Heart left ventricle (tissue), 13 donors: Measurements from ENCODE around the gene KHDC4.

Experiments used
- CTCF ChIP-seq, 12 donors: fragments of 200-600 bp; sonication (generic) in 4 of 12; IDR thresholded peaks; one replicate each; pipeline versions ENCODE4 v1.5.0 to v1.8.0; 2018 to 2022; ENCODE audit warnings: antibody characterized with exemption in 12 of 12, mild to moderate bottlenecking in 5 of 12
- POLR2A ChIP-seq, 2 donors: fragments of 450-650 bp; IDR thresholded peaks; one replicate each; pipeline ENCODE4 v1.6.1; 2017; ENCODE audit warnings: antibody characterized with exemption in 2 of 2, mild to moderate bottlenecking in 2 of 2, moderate library complexity in 2 of 2
- donor health status: ischemic (EF 13 %, LVEDD 7.1; RV severe dilation, severe dysfunction).
- donor health status: DM: no; HTN: yes; CAD: no.
- donor health status: DM: no; HTN: no; CAD: no.
- donor health status: ischemic (EF 25% LVEDD 6.9; RV normal size, moderate dysfunction).
- donor health status: ischemic (EF 25% LVEDD 5.7; RV mildly dilated, moderate dysfunction).
- donor health status: ischemic (EF 35%, LVEDD 5.7; RV mildly dilated, moderate dysfunction).
- donor health status: nonischemic (EF 11% LVEDD 7.7; RV severe dilation, severe dysfunction).
- donor health status: DM: yes; HTN: yes; CAD: no.
- donor health status: PGD.
- donor health status: ischemic (EF 29% LVEDD 5.4; RV normal size, mild dysfunction).
- donor health status: nonischemic (EF 23%, LVEDD 6.1; RV moderate dilation, normal function).

DNA sequence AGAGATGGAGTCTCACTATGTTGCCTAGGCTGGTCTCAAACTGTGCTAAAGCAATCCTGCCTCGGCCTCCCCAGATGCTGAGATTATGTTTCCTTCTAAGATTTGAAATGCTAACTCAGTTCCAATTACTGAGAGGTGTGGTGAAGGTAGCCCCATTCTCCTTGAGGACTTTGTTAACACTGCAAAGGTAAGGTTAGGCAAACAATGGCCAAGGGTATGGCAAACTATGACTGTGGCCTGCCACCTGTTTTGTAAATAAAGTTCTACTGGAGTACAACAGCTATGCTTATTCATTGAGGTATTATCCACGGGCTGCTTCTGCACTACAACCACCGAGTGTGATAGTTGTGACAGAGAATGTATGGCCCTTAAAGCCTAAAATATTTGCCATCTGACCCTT is 13.5 kb downstream of the KHDC4 start:
- TF ChIP-seq POLR2A (IDR thresholded peaks at IDR 0.05), result no peak
- TF ChIP-seq CTCF (IDR thresholded peaks at IDR 0.05), result no peak
